Measurements from ENCODE around the gene FOXP1.

FOXP1 gene

DNA sequence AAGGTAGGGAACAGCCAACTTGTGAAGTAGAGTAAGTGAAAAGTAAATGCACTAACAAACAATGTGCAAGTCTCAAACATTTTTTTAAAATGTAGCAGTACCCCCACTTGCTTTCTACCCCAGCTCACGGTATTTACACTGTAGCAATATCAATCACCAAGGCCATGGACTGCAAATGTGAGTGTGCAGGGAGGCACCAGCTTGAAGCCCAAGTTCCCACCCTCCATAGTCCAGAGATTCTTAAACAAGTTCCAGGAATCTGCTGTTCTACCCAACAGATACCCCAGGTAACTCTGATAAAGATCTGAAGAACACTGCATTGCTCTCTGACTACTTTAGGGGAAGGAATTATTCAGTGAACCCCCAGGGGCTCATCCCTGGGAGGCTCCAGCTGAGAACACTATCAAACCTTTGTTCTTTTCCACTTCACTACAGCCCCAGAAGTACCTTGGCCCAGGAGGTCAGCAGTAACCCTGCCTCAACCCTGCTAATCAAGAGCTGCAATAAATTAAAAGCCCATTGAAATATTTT is 86.1 kb downstream of the FOXP1 start:
- DNase-seq (ENCODE audit: low read depth) = no peak
- H3K4me3 ChIP-seq (ENCODE audit: low read depth, low read length) = no peak overlapping the region
- TF ChIP-seq, protein P1, sequence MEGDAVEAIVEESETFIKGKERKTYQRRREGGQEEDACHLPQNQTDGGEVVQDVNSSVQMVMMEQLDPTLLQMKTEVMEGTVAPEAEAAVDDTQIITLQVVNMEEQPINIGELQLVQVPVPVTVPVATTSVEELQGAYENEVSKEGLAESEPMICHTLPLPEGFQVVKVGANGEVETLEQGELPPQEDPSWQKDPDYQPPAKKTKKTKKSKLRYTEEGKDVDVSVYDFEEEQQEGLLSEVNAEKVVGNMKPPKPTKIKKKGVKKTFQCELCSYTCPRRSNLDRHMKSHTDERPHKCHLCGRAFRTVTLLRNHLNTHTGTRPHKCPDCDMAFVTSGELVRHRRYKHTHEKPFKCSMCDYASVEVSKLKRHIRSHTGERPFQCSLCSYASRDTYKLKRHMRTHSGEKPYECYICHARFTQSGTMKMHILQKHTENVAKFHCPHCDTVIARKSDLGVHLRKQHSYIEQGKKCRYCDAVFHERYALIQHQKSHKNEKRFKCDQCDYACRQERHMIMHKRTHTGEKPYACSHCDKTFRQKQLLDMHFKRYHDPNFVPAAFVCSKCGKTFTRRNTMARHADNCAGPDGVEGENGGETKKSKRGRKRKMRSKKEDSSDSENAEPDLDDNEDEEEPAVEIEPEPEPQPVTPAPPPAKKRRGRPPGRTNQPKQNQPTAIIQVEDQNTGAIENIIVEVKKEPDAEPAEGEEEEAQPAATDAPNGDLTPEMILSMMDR (IDR thresholded peaks at IDR 0.05; ENCODE audit: low read depth, low read length, missing control alignments) = no peak

DNA sequence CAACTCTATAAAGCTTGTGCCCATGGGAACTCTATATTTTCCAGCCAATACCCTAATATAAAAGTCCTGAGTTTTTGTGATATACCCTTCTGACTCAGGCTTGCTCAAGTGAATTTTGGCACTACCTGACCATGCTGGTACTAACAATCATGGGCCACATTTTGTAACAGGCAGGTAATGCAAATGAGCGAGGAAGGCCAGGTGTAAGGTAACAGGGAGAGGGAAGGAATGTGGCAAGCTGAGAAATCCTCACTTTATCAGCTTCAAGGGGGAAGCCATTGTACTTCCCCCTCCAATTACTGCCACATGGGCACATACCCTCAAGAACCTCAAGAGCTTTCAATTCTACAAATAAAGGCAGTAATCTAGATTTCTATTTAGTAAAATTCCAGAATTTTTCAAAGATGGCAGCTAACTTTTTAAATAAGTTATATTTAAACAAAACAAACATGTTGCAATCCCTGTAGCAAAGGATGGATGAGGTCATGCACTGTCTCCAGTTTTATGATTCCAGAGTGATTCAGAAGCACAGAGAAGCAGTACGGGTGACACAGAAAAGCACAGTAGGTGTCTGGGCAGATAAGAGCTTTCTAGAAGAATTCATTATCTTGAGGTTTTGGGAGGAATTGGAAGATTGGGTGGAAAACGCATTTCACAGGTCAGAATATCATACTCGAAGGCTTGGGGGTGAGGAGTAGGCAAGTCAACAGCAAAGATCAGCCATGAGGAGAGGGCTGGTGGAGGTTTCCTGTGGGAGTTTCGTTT is 87.6 kb downstream of the FOXP1 start:
- no peak overlapping the region for H3K4me3 ChIP-seq (ENCODE audit: low read depth, low read length)
- no peak for DNase-seq (ENCODE audit: low read depth)
- TF ChIP-seq, protein P1 (IDR thresholded peaks at IDR 0.05; ENCODE audit: low read depth, low read length, missing control alignments) = no peak

DNA sequence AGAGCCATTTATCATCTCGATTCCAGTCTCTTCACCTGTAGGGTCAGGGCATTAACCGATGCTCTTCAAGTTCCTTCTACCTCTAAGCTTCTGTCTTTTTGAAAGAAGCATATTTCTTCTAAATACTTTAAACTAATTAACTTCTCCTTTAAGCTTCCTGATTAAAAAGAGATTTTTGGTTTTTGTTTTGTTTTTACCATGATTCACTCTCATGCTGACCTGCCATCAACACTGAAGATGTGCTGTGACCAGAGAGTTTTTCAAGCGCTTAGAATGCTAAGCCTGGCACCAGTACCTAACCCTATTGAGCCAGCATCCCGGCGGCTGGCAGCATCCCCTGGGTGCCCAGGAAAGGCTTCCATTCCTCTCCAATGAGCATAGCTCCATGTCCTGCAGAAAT is 89.3 kb downstream of the FOXP1 start:
- no peak for DNase-seq (ENCODE audit: low read depth)
- TF ChIP-seq, protein P1 (IDR thresholded peaks at IDR 0.05; ENCODE audit: low read depth, low read length, missing control alignments) = no peak
- no peak overlapping the region for H3K4me3 ChIP-seq (ENCODE audit: low read depth, low read length)

DNA sequence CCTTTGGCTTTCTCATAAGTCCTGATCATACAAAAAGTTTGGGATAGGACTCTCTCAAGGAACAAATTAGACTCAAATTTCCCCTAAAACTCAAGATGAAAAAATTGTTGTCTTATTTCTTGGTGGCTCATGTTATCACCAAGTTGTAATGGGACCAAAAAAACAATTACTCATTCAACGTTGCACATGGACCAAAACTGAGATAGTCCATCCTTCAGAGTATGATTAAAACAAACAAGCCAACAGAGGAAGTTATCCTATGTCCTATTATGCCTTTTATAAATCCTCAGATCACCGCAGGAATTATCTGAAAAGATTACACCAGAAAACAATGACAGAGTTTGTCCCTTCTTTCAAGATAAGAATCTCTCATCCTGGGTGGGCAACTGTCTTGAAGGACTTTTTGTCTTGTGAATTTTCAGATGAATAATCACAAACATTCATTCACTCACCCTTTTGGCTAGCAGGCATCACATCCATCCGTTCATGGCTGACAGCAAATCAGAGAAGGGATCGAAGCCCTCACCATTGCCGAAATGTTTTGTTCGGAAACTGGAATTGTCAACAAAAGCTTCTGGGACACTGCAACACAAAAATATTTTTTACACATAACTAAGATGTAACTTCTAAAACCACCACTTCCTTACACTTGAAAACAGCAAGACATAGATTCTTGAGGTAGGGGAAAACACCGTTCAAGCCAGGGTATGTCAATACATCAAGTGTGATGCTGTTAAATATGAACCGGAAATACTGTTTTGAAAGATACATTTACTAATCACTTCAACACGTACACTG is 90.4 kb downstream of the FOXP1 start:
- TF ChIP-seq, protein P1 (IDR thresholded peaks at IDR 0.05; ENCODE audit: low read depth, low read length, missing control alignments) = no peak
- no peak overlapping the region for H3K4me3 ChIP-seq (ENCODE audit: low read depth, low read length)
- no peak for DNase-seq (ENCODE audit: low read depth)

DNA sequence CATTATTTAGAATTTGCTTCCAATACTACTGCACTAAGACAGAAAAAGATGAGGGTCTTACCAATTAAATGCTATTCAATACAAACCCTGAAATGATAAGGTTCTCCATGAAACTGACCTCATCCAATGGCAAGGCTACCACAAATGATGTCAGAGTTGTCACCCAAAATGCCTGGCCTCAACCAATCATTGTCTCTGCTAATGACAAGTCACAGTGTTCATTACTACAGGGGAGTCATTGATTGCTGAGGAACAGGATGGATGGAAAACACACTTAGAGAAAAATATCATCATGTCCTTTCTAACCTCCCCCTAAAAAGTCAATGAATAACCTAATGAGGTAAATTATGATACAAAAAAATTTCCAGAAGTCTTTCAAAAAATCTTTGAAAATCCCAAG is 91.0 kb downstream of the FOXP1 start:
- TF ChIP-seq, protein P1 (IDR thresholded peaks at IDR 0.05; ENCODE audit: low read depth, low read length, missing control alignments) = no peak
- no peak overlapping the region for H3K4me3 ChIP-seq (ENCODE audit: low read depth, low read length)
- DNase-seq (ENCODE audit: low read depth) = no peak

DNA sequence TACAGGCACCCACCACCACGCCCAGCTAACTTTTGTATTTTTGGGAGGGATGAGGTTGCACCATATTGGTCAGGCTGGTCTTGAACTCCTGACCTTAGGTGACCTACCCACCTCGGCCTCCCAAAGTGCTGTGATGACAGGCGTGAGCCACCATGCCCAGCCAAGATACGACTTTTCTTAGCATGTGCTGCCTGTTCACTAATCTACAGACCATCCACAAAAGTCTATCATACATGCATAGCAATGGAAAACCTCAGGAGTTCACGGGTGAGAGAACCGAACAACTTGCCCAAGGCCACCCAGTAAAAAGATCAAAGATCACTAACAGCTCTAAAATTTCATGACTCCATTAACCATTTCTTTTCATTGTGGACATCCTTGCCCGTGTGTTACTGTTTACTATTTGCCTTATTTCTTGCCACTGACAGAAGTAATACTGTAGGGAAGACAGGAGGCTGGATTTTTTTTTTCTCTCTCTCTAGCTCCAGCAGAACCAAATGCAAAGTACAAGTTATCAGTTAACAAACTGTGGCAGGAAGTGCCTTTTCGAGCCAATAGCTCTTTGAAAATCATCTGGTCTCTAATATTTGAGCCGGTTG is 92.3 kb downstream of the FOXP1 start:
- H3K4me3 ChIP-seq (ENCODE audit: low read depth, low read length) = no peak overlapping the region
- DNase-seq (ENCODE audit: low read depth) = no peak
- TF ChIP-seq, protein P1 (IDR thresholded peaks at IDR 0.05; ENCODE audit: low read depth, low read length, missing control alignments) = no peak

All from GM12864 (cell line).